Stimulated activated CD8-positive, alpha-beta memory T cell treated with anti-CD3 and anti-CD28 coated beads, Interleukin-15, amount 100 ng/mL, for 1 hour (primary cell): ENCODE data around the gene ALDH3B2.

Experiments used
- DNase-seq: peaks from one replicate; pipeline ENCODE4 v3.0.0-alpha.2; 2020; ENCODE audit warnings: low read depth

Gene ALDH3B2

GRCh38 chr11:67613960-67614715 is 60.3 kb downstream of the ALDH3B2 start:
- DNase-seq: peak; percentile 68

DNA sequence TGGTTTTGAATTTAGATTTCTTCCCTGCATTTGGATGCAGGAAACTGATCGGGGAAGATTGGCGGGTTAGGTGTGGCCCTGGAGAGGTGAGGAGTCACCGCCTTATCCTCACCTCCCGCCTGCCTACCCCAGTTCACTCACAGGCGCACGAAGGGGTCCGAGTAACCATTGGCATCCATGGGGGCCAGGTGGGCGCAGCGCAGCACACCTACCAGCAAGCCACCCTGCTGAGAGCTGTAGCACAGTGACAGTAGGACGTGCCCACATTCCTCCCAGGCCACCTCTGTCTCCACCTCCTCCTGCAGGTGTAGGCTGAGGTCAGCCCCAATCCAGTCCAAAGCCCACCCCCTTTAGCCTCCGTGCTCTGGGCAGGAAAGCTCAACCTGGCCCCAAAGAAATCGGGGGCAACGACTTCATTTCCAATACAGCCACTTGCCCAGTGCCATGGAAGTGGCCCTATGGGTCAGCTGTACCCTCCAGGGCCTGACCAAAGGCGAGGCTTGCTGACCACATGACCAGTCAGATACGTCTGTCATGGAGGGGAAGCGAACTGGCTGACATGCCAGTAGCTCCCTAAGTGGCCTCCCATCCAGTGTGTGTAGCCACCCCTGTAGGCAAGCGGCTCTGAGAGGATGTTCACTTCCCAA is 61.0 kb downstream of the ALDH3B2 start:
- no peak for DNase-seq

DNA sequence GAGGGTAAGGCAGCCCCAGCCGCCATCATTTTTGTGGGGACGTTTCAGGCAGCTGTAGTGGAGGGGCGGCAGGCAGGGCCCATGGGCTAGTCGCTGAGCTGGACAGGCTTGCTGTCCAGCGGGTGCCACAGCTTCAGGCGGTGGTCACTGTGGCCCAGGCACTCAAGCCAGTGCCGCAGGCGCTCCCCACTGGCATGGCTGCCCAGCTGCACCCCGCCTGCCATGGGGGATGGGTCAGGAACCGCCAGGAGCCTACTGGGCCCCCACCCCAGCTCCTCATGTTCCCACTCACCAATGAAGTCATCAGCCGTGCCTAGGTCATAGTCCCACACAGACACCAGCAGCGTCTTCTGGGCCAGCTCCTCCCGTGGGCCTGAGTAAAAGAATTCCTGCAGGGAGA is 61.7 kb downstream of the ALDH3B2 start:
- DNase-seq: no peak
